Measurements from ENCODE around the gene FOXP4. TPM values are rescaled to one million over a fixed set of nuclear protein-coding genes. Genes with fewer than 3 reads are reported as not detected.

The FOXP4 gene
- total RNA-seq, 1 donor from 2014 or later = 91.0 TPM

DNA sequence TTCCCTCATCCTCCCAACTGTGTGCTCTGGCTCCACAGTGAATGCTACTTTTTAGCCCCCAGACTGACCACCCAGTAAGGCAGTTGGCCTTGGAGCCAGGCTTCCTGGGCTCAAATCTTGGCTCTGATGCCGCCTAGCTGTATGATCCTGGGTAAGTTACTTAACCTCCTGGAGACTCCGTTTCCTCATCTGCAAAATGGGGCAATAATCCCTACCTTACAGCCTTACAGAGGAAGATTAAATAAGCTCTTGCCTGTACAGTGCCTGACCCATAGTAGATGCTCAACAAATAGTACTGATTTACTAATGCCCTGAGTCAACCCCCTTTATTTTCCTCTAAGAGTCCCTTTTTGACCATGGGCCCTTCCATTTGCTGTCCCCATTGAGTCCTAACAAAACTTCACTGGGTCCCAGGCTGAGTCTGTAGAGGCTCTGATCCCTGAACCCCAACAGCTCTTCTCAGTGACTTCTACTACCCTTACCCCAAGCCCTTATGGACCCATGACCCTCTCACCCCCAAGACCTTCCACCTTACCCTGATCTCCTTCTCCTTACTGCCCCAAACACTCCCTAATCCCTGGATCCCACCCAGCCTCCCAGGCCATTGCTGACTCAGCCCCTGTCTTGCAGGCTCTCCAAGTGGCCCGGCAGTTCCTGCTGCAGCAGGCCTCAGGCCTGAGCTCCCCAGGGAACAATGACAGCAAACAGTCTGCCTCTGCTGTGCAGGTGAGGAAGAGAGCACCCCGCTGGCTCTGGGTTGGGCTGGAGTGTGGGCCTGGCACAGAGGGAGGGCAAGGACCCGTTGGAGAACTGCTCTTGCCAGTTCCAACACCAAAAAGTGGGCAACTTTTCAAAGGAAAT is 31.4 kb downstream of the FOXP4 start:
- Mint-ChIP-seq H3K27ac (peak overlapping the region; percentile 89), H3K36me3 (peaks cover 14% of the 10 kb centered on the region)
- DNase-seq (ENCODE audit: low spot score in 2 of 2, unreplicated experiment in 2 of 2) = no peak

GRCh38 chr6:41578217-41579087 is 32.3 kb downstream of the FOXP4 start:
- DNase-seq (ENCODE audit: low spot score in 2 of 2, unreplicated experiment in 2 of 2) = no peak
- peaks cover 14% of the 10 kb centered on the region for H3K36me3 Mint-ChIP-seq
- peak overlapping the region; percentile 91 for H3K27ac Mint-ChIP-seq
- peaks cover 48% of the 10 kb centered on the region for H3K4me1 Mint-ChIP-seq
- H3K27me3 Mint-ChIP-seq (ENCODE audit: low read depth) = no peaks in the 10 kb centered on the region
- no peaks in the 10 kb centered on the region for H3K9me3 Mint-ChIP-seq
- peak overlapping the region; percentile 15 for H3K4me3 Mint-ChIP-seq
- TF ChIP-seq CTCF (IDR thresholded peaks at IDR 0.05; ENCODE audit: unreplicated experiment) = no peak

More for the DNA sequence above, 31.4 kb downstream of the FOXP4 start:
- H3K9me3 Mint-ChIP-seq = no peaks in the 10 kb centered on the region
- no peak for TF ChIP-seq CTCF (IDR thresholded peaks at IDR 0.05; ENCODE audit: unreplicated experiment)
- no peak overlapping the region for H3K4me3 Mint-ChIP-seq
- H3K4me1 Mint-ChIP-seq = peaks cover 48% of the 10 kb centered on the region
- H3K27me3 Mint-ChIP-seq (ENCODE audit: low read depth) = no peaks in the 10 kb centered on the region

GRCh38 chr6:41579088-41579610 is 33.0 kb downstream of the FOXP4 start:
- no peak for DNase-seq (ENCODE audit: low spot score in 2 of 2, unreplicated experiment in 2 of 2)
- no peaks in the 10 kb centered on the region for H3K9me3 Mint-ChIP-seq
- no peak for TF ChIP-seq CTCF (IDR thresholded peaks at IDR 0.05; ENCODE audit: unreplicated experiment)
- H3K4me3 Mint-ChIP-seq = peak overlapping the region; percentile 15
- no peaks in the 10 kb centered on the region for H3K27me3 Mint-ChIP-seq (ENCODE audit: low read depth)
- peaks cover 14% of the 10 kb centered on the region for H3K36me3 Mint-ChIP-seq
- peak overlapping the region; percentile 91 for H3K27ac Mint-ChIP-seq
- H3K4me1 Mint-ChIP-seq = peaks cover 55% of the 10 kb centered on the region

- no peak overlapping the region for H3K4me3 Mint-ChIP-seq
- peaks cover 12% of the 10 kb centered on the region for H3K36me3 Mint-ChIP-seq
- H3K4me1 Mint-ChIP-seq = peaks cover 63% of the 10 kb centered on the region
- H3K27ac Mint-ChIP-seq = no peak overlapping the region
- no peaks in the 10 kb centered on the region for H3K27me3 Mint-ChIP-seq (ENCODE audit: low read depth)
- no peak for TF ChIP-seq CTCF (IDR thresholded peaks at IDR 0.05; ENCODE audit: unreplicated experiment)
- DNase-seq (ENCODE audit: low spot score in 2 of 2, unreplicated experiment in 2 of 2) = no peak
- H3K9me3 Mint-ChIP-seq = no peaks in the 10 kb centered on the region
Measured at GRCh38 chr6:41580690-41581089, 34.5 kb downstream of the FOXP4 start.

- Mint-ChIP-seq H3K4me3 (no peak overlapping the region), H3K27ac (peak overlapping the region; percentile 52), H3K27me3 (ENCODE audit: low read depth) (no peaks in the 10 kb centered on the region), H3K36me3 (peaks cover 14% of the 10 kb centered on the region), H3K4me1 (peaks cover 67% of the 10 kb centered on the region), H3K9me3 (no peaks in the 10 kb centered on the region)
- DNase-seq (ENCODE audit: low spot score in 2 of 2, unreplicated experiment in 2 of 2) = no peak
- TF ChIP-seq CTCF (IDR thresholded peaks at IDR 0.05; ENCODE audit: unreplicated experiment) = no peak
Measured at GRCh38 chr6:41581381-41581991, 35.3 kb downstream of the FOXP4 start.

Data from mesothelial cell of epicardium (in vitro differentiated cells).